ENCODE data around the gene RRP1. TPM values are rescaled to one million over a fixed set of nuclear protein-coding genes. Genes with fewer than 3 reads are reported as not detected.

The RRP1 gene
- total RNA-seq, 1 experiment from 2014 or later = 53.9 TPM

GRCh38 chr21:43754948-43755781, 34.2 kb upstream of the RRP1 start:
- Histone ChIP-seq H3K4me1 (ENCODE audit: control insufficient read depth in 1 of 2, insufficient read depth in 2 of 2, low read length in 2 of 2) (no peaks in the 10 kb centered on the region), H2AFZ (ENCODE audit: low read depth, low read length, poor library complexity, severe bottlenecking) (no peak overlapping the region), H3K9me2 (ENCODE audit: insufficient read depth) (no peaks in the 10 kb centered on the region), H4K20me1 (ENCODE audit: insufficient read depth) (no peaks in the 10 kb centered on the region), H3K4me2 (ENCODE audit: low read length) (no peak overlapping the region), H3K4me3 (replicated peaks in 1 of 2; ENCODE audit: low read depth in 1 of 2, low read length in 2 of 2) (no peak overlapping the region), H3K79me2 (ENCODE audit: insufficient read depth, low read length) (no peaks in the 10 kb centered on the region), H3K27ac (ENCODE audit: low read depth, low read length) (no peak overlapping the region), H3K9me3 (ENCODE audit: control insufficient read depth in 1 of 2, insufficient read depth in 1 of 2, low read depth in 1 of 2, low read length in 2 of 2) (no peaks in the 10 kb centered on the region), H3K36me3 (ENCODE audit: control insufficient read depth in 1 of 2, insufficient read depth in 2 of 2, low read length in 2 of 2) (peaks cover 24 to 69% of the 10 kb centered on the region in 2 experiments; a peak in 3 of 4 replicates), H3K9ac (ENCODE audit: low read length) (no peak overlapping the region), H3K27me3 (ENCODE audit: insufficient read depth, low read length) (no peaks in the 10 kb centered on the region)
- intact Hi-C loops (cut with micrococcal nuclease) = no loop called here
- ChIA-PET CTCF (no interaction called here), RAD21 (ENCODE audit: low non-redundant PET in 1 of 2, low total read pairs in 2 of 2, uncharacterized antibody in 2 of 2, unreplicated experiment in 2 of 2) (no interaction called here), POLR2A (no interaction called here)
- BruUV-seq (replicated peaks) = no TSS peak
- TF ChIP-seq POLR2AphosphoS5 (IDR thresholded peaks at IDR 0.05; ENCODE audit: low read depth, low read length) (no peak), SP1 (IDR thresholded peaks at IDR 0.05; ENCODE audit: low read depth) (peak; percentile 58; the same call in 1 of the 2 replicates)
- DNase-seq (ENCODE audit: low read depth, low spot score) = no peak
- peak; percentile 43 for ATAC-seq

DNA sequence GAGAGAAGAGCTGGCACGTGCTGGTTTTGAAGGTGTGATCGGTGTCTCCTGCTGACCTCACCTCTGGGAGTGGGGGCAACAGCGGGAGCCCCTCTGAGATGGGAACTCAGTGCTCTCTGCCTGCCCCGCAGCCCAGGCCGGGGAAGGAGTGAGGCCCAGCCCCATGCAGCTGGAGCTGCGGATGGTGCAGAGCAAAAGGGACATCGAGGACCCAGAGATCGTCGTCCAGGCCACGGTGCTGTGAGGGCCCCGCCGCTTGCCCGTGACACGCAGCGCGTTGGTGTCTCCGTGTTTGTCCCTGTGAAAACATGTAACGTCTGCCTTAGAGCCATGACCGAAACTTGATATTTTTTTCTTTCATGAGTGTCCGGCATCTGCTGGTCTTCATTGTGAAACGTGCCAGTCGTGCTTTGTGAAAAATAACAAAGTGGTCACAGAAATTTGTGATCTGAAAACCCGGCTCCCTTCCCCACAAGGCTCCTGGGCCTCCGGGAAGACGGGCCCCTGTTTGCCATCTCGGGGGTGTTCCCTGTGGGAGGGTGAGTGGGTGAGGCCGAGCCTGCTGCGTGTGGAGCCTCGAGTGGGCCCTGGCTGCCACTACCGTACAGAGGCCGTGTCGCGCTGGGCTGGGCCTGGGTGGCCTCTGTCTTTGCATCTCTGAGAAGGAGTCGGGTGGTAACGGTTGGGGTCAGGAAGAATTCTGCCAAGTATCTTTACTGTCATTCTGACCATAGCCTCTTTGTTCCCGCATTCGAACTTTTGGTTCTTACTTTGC, 33.4 kb upstream of the RRP1 start:
- Histone ChIP-seq H4K20me1 (ENCODE audit: insufficient read depth) (no peaks in the 10 kb centered on the region), H3K4me2 (ENCODE audit: low read length) (no peak overlapping the region), H3K27me3 (ENCODE audit: insufficient read depth, low read length) (no peaks in the 10 kb centered on the region), H3K79me2 (ENCODE audit: insufficient read depth, low read length) (no peaks in the 10 kb centered on the region), H3K9me3 (ENCODE audit: control insufficient read depth in 1 of 2, insufficient read depth in 1 of 2, low read depth in 1 of 2, low read length in 2 of 2) (no peaks in the 10 kb centered on the region), H3K4me3 (replicated peaks in 1 of 2; ENCODE audit: low read depth in 1 of 2, low read length in 2 of 2) (no peak overlapping the region), H3K27ac (ENCODE audit: low read depth, low read length) (no peak overlapping the region), H3K36me3 (ENCODE audit: control insufficient read depth in 1 of 2, insufficient read depth in 2 of 2, low read length in 2 of 2) (peaks cover 24 to 64% of the 10 kb centered on the region in 2 experiments; a peak in 3 of 4 replicates), H3K9ac (ENCODE audit: low read length) (no peak overlapping the region), H2AFZ (ENCODE audit: low read depth, low read length, poor library complexity, severe bottlenecking) (no peak overlapping the region), H3K4me1 (ENCODE audit: control insufficient read depth in 1 of 2, insufficient read depth in 2 of 2, low read length in 2 of 2) (no peaks in the 10 kb centered on the region), H3K9me2 (ENCODE audit: insufficient read depth) (no peaks in the 10 kb centered on the region)
- intact Hi-C loops (cut with micrococcal nuclease) = no loop called here
- ChIA-PET CTCF (no interaction called here), POLR2A (no interaction called here), RAD21 (ENCODE audit: low non-redundant PET in 1 of 2, low total read pairs in 2 of 2, uncharacterized antibody in 2 of 2, unreplicated experiment in 2 of 2) (no interaction called here)
- DNase-seq (ENCODE audit: low read depth, low spot score) (no peak), ATAC-seq (no peak)
- TF ChIP-seq FOSL1 (IDR thresholded peaks at IDR 0.05; ENCODE audit: low read depth) = no peak
- no peak for TF ChIP-seq CEBPB (IDR thresholded peaks at IDR 0.05; ENCODE audit: low read depth)
- BruUV-seq (replicated peaks) = no TSS peak
